ENCODE data around the gene KLRC3.
"Not testable (repeated sequence)": the region's sequence is repeated elsewhere in the genome, so short reads cannot be mapped to it uniquely, and the experiment has no call there.

Gene KLRC3

DNA sequence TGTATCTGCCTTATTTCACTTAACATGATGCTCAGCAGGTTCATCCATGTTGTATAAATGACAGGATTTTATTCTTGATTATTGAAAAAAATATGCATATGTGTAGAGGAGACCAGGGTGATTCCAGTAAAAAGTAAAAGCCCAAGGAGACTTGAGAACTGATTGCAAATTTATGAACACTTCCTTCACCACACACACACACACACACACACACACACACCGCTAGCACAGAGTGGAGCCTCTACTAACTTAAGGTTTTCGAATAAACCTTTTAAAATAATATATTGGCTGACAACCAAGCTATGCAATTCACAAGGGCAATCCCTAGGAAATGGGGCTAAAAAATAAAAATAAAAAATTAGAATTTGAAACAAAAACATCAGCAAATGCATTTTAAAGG is 22.2 kb downstream of the KLRC3 start:
- DNase-seq: no peak

DNA sequence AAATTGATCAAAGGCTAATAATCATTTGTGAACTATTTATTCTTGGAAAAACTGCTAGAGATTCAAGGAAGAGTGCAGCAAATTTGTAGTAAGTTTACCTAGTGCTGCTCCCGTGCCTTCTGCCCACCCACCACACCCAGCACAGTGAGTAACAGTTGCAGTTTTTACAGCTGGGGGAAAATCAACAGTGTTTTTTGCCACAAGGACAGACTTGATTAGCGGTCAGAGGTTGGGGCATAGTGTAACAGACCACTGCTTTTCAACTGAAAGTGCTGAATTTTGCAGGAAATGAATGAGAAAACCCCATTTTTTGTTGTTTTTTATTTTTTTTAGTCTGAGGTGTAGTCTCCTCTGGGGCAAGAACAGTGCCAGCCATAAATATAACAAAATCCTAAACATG is 23.1 kb downstream of the KLRC3 start:
- DNase-seq: no peak

DNA sequence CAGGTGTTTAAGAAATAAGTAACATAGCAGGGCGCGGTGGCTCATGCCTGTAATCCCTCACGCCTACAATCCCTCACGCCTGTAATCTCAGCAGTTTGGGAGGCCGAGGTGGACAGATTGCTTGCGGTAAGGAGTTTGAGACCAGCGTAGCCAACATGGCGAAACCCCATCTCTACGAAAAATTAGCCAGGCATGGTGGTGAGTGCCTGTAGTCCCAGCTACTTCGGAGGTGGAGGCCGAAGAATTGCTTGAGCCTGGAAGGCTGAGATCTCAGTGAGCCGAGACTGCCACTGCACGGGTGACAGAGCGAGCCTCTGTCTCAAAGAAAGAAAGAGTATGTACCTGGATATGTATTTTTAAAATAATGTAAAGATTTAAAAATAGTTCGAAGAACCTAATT is 24.2 kb downstream of the KLRC3 start:
- not testable (repeated sequence) for DNase-seq

DNA sequence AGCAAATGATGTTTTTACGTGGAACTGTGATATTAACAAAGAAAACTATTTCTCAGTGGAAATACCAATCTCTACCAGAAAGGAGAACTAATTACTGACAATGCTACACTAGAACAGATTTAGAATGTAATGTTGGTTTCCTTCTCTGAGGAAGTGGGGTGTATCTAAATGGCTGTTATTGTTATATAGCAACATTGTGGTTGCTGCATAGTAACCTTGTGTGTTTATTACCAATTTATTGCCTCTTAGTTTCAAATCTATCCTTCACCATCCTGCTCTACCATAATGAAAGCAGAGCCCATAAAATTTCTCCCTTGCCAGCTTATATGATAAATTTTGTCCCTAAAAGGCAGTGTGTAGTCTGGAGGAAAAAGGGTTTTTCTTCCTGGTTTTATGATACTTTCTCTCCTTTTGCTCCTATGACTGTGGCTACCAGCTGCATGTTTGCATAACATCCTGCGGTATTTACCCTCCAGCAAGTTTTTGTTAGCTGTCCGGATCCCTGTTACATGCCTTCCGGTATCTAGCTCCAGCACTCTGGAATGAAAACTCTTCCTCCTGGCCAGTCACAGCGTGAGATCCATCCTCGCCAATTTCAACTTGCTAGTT is 24.9 kb downstream of the KLRC3 start:
- peak; percentile 82 for DNase-seq

DNA sequence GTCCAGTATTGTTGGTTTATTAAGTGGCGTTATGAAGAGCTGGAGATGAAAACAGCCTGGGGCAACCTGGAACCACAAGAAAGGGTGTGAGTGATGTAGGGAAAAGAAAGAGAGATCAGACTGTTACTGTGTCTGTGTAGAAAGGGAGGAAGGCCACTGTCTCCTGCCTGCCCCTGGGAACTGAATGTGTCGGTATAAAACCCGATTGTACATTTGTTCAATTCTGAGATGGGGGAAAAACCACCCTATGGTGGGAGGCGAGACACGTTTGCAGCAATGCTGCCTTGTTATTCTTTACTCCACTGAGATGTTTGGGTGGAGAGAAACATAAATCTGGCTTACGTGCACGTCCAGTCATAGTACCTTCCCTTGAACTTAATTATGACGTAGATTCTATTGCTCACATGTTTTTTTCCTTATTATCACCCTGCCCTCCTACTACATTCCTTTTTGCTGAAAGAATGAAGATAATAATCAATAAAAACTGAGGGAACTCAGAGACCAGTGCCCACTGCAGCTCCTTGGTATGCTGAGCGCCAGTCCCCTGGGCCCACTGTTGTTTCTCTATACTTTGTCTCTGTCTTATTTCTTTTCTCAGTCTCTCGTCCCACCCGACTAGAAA is 25.8 kb downstream of the KLRC3 start:
- not testable (repeated sequence) for DNase-seq

DNA sequence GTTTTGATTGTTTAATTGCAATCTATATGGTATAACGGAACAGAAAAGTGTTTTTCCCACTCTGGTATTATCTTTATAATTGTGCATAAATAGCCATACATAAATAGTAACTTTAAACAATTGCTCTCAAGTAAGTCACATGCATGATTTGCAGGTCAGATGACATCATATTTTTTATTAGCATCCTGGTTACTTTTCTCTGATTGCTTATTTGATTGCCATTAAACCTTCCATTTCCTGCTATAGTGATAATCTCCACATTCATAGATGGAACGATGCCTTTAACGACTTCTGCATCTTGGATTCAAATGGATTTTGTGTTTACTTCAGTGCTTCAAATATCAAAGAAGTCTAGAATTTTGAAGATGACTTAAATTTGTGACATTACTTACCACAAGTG is 27.1 kb downstream of the KLRC3 start:
- DNase-seq: peak; percentile 11

DNA sequence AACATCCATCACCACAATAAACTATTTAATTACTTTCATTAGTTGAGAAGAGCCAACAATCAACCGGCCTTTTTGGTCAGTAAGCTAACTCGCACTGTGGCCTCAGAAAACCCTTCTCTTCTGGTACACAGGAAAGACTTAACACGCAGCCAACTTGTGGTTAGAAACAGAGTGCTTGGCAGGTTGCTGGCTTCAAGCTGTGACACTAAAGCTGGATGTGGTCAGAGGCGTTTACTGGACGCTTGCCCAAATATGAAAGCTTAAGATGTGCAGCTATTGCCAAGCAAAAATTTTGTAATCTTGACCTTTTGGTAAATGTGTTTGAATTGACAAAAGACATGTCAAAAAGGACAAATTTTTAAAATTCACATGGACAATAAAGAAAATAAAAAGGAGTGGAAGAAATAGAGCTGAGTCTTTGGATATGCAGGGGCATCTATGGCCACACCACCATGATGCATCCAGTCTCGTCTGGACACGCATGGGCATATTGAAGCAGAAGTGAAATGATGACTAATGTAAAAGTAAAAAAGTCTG is 27.9 kb downstream of the KLRC3 start:
- peak; percentile 76 for DNase-seq

DNA sequence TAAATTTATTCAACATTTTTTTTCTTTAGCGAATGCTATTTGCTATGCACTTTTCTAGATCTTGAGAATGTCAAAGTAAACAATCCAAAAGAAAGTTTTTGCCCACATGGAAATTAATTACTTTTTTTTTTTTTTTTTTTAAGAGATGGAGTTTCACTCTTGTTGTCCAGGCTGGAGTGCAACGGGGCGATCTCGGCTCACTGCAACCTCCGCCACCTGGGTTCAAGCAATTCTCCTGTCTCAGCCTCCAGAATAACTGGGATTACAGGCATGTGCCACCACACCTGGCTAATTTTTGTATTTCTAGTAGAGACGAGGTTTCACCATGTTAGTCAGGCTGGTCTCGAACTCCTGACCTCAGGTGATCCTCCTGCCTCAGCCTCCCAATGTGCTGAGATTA is 29.4 kb downstream of the KLRC3 start:
- not testable (repeated sequence) for DNase-seq

DNA sequence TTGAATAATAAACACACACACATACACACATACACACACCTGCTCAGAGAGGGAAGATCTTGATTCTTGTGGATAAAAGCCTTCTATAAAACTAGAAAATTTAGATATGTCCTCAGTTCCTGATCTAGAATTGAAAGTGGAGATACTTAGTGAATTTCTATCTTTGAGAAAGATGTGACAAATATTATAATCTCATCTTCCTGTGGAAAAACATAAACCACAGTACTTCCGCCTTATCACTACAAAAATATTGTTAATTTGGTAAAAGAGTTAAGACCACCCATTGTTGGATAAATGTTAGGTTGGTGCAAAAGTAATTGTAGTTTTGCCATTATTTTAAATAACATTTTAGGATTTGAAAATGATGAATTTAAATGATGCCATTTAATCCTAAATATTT is 30.5 kb downstream of the KLRC3 start, which contains the start of gene KLRK1:
Gene KLRK1, minus strand, starts transcription at position 138 of the 400 bp plus-strand sequence. CDS start 1,231 bp downstream, outside the sequence.
- DNase-seq: no peak

DNA sequence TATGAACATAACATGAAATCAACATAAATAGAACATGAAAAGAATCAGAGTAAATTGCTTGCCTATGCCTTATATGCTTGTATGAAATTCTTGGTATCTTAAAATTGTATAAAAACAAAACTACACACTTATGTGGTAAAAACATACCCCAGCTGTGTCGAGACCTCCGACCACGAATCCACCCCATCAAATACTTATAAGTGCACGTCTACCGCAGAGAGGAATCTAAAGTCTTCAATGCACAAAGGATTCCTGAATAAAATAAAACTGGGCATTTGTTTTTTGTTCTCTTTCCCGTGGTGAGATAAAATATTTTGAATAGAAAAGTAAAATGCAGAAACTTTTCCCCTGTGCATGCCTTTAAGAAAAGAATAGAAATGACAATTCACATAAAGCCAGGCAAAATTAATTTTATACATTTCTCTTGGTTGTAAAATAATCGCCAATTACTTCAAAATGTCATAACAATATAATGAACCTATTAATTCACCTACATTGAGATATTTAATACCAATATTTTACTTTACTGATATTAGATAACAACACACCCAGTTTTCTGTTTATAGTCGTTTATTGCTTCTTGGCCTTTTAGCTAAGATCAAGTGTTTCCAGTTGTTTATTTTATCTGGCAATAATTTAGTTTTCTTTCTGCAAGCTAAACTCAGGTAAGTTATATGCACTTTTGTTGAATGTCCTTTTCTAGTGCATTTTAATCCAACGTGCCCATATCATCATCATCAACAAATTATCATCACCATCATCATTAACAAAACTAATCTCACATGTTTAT is 31.6 kb downstream of the KLRC3 start:
- no peak for DNase-seq

DNA sequence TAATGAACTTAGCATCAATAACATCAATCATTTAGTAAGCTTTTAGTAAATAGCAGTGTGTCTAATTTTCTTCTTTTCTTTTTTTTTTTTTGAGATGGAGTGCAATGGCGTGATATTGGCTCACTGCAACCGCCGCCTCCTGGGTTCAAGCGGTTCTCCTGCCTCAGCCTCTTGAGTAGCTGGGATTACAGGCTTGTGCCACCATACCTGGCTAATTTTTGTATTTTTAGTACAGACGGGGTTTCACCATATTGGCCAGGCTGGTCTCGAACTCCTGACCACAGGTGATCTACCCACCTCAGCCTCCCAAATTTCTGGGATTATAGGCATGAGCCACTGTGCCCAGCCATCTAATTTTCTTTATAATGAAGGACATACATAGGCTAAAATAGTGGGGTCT is 32.9 kb downstream of the KLRC3 start:
- DNase-seq: not testable (repeated sequence)

DNA sequence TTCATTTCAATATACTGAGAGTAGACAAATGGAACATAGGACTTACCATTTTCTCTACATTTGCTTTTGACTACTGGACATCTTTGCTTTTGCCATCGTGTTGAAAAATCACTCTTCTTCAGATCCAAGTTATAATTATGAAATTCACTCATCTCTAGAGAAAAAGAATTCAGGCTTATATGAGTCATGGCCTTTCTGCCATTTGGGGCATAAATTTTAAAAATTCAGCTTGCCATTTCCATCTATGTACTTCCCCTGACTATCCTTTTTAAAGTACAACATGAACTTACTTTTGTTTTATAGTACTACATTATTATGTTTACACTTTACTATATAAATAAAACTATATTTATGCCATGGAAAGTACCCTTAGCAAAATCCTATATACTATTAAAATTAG is 33.5 kb downstream of the KLRC3 start:
- no peak for DNase-seq

DNA sequence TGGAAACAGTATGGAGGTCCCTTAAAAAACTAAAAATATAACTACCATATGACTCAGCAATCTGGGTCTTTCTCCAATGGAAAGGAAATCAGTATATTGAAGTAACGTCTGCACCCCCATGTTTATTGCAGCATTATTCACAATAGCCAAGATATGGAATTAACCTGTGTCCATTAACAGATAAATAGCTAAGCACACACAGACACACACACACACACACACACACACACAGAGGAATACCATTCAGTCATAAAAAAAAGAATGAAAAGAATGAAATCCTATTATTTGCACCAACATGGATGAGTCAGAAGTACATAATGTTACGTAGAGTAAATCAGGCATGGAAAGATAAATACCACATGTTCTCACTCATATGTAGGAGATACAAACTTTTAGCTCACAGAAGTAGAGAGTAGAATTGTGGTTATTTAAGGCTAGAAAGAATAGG is 35.2 kb downstream of the KLRC3 start:
- no peak for DNase-seq

DNA sequence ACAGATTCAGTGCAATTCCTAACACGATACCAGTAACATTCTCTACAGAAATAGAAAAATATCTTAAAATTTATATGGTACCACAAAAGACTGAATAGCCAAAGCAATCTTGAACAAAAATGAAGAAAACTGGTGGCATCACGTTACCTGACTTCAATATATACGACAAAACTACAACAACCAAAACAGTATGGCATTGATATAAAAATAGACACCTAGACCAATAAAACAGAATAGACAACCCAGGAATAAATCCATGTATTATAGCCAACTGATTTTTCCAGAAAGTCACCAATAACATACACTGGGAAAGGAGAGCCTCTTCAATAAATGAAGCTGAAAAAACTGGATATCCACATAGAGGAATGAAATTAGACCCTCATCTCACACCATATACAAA is 36.2 kb downstream of the KLRC3 start:
- DNase-seq: no peak

DNA sequence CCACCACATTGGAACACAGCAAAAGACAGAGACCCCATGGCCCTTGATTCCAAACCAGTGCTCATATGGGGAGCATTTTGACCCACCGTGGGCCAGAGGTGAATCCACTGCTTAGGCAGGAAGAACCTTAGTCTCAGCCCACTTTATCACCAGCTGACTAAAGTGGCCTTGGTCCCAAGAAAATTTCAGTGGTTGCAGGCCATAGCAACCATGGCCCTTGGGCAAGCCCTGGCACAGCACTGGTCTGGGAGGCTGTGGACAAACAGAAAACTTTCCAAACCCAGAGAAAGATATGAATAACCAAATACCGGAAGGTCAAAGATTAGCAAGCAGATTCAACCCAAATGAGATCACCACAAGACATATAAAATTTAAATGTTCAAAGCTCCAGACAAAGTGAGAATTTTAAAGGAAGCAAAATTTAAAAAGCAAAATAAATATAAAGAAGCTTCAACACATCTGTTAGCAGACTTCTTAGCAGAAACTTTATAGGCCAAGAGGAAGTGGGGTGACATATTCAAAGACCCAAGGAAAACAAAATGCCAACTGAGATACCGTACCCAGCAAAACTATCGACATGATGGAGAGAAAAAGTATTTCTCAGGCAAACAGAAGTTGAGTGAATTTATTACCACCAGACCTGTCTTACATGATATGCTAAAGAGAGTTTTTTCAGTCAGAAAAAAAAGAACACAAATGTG is 38.3 kb downstream of the KLRC3 start:
- no peak for DNase-seq

DNA sequence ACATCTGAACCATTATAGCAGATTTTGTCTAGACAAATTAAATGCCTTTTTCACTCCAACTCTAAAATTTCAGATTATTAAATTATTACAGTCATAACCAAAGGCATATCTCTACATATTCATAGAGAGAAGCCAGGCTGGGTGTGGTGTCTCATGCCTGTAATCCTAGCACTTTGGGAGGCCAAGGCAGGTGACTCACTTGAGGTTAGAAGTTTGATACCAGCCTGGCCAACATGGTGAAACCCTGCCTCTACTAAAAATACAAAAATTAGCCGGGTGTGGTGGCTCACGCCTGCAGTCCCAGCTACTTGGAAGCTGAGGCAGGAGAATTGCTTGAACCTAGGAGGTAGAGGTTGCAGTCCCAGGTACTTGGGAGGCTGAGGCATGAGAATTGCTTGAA is 41.7 kb downstream of the KLRC3 start:
- DNase-seq: not testable (repeated sequence)

DNA sequence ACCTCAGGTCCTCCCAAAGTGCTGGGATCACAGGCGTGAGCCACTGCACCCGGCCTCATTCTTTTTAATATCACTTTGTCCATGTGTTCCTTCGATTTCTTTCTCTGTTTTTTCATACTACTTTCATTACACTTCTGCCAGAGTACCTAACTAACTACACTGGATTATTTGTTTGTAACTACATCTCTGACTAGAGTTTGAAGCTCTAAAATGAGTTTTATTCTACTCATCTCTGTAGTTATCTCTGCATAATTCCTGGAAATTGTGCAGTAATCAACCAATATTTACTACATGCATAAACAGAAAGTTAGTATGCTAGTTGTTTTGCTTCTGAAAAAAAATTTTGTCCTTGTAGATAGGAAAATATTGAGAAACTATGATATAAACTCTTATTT is 45.8 kb downstream of the KLRC3 start:
- DNase-seq: no peak

DNA sequence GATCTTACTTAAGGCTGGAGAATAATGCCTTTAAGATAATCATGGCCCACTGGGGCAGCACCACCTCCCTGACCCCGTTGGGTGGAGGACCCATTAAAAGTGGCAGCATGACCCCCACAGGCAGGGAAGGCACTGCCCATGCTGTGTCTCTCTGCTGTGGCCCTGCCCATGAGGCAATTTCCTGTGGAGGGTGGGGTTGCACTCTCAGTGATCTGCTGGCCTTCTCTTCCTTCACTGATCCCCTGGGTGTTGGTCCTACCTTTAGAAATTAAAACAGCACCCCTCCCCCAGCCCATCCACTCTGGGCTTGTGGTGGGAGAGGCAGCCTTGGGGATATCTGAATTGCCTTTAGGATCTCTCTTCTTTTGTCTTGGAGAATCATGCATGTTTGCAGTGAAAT is 47.8 kb downstream of the KLRC3 start:
- no peak for DNase-seq

DNA sequence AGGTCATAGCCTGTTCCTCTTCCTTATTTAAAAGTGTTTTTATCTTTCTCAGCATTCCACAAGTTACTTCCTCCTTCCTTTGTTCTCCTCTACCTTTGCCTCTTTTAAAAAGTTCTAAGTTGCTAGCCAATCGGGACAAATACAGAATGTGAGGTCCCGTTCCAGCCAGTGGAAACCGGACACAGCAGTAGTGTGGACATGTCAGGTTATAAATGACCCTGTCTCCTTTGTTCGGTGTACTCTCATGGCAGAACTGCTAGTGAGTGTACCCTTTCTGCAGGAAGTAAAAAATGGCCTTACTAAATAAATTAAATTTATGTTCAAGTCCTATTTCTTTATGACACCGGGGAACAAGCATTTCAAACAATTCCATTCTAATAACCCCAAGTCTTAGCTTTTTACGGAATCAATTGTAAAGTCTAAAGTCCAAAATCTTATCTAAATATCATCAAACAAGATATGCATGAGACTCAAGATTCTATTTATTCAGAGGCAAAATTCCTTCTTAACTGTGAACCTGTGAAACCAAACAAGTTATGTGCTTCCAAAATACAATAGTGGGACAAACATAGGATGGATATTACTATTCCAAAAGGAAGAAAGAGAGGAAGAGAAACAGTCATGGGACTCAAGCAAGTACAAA is 48.4 kb downstream of the KLRC3 start:
- not testable (repeated sequence) for DNase-seq

DNA sequence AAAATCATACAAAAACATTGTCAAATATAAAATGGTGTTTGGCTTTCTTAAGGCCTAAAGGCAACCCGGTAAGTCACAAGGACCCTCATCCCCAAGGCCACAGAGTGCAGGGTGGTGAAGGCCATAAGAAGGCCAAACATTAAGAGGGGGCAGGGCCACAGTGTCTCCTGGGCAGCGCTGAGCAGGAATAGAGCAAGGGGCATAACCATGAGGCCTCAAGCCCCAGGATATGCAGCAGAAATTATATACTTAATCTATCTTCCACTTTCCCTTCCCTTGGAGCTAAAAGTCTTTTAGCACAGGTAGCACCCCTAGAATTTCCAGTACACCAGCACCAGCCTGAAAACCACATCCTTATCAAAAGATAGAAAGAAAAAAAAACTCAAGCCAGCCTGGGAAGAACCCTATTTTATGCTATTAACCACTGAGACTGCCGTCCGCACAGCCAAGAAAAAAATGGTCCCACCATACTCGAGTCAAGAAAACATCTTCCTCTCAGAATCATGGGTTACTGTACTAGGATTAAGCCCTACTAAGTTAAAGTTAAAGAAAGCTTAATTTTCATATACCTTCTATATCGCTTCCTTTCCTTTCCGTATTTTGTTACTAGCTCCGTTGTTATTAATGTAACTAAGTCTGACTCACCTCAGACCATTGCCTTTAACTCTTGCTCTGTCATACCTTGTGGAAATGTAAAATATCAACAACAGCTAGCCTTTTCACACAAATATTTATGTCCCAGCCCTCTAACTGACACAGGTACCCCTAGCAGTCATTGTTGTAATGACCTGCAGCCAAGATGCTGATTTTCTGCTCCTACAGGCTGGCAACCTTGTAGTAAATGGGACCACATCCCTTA is 50.6 kb downstream of the KLRC3 start:
- no peak for DNase-seq

Measured in NCI-H774 (cell line).